Natural killer cell treated with Interleukin-12 subunit alpha and Interleukin-12 subunit beta and Interleukin-15 and Interleukin-18, amount 100 ng/mL, for 72 hours (primary cell): ENCODE results near the gene SARM1. TPM values are rescaled to one million over a fixed set of nuclear protein-coding genes. Genes with fewer than 3 reads are reported as not detected.
A peak's percentile ranks its signal among the peaks of the same experiment; 100 is the strongest.

Experiments used
- ATAC-seq, 2 donors: fragments of 150-1000 bp; cut with Tn5 transposase in 1 of 2; sonication (Bioruptor Pico), chemical (Tn5 transposase) in 1 of 2; 2 replicates each; pipeline ENCODE4 v1.10.0; 2021
- DNase-seq: peaks from one replicate; pipeline ENCODE4 v3.0.0; 2022; ENCODE audit warnings: low spot score
- H3K27ac Mint-ChIP-seq, 2 donors: 1 replicate in 1 of 2; 2 replicates in 1 of 2; pipeline ENCODE4 v1.8.0; 2022; ENCODE audit warnings: mixed read lengths in 2 of 2, mild to moderate bottlenecking in 1 of 2, moderate library complexity in 1 of 2
- H3K27me3 Mint-ChIP-seq, 2 donors: 1 replicate in 1 of 2; 2 replicates in 1 of 2; pipeline ENCODE4 v1.8.0; 2022; ENCODE audit warnings: mixed read lengths in 2 of 2
- H3K36me3 Mint-ChIP-seq: one replicate; pipeline ENCODE4 v1.8.0; 2022; ENCODE audit warnings: mixed read lengths
- H3K4me1 Mint-ChIP-seq, 2 donors: 1 replicate in 1 of 2; 2 replicates in 1 of 2; pipeline ENCODE4 v1.8.0; 2022; ENCODE audit warnings: low read depth in 2 of 2, mixed read lengths in 2 of 2, mild to moderate bottlenecking in 1 of 2
- H3K4me3 Mint-ChIP-seq: one replicate; pipeline ENCODE4 v1.8.0; 2022; ENCODE audit warnings: mixed read lengths
- H3K9me3 Mint-ChIP-seq: 2 replicates; pipeline ENCODE4 v1.8.0; 2022; ENCODE audit warnings: mixed read lengths
- total RNA-seq, 2 donors: library from RNA; stranded (reverse); gene quantifications; one replicate each; pipeline ENCODE4 v1.2.3, GENCODE V29; 2022

Gene SARM1
- total RNA-seq, 2 donors from 2014 or later, result 29.4 to 46.2 TPM

GRCh38 chr17:28385037-28385400, 13.5 kb downstream of the SARM1 start:
- H3K4me1 Mint-ChIP-seq, result peaks cover 16 to 23% of the 10 kb centered on the region in 2 donors
- DNase-seq (no peak), ATAC-seq (peak; percentile 37)
- H3K9me3 Mint-ChIP-seq, result no peaks in the 10 kb centered on the region
- peak overlapping the region; percentile 42 to 80 for H3K27ac Mint-ChIP-seq
- H3K4me3 Mint-ChIP-seq, result peak overlapping the region; percentile 88
- H3K36me3 Mint-ChIP-seq, result peaks cover 3% of the 10 kb centered on the region
- H3K27me3 Mint-ChIP-seq, result peaks cover 5 to 6% of the 10 kb centered on the region in 2 donors

DNA sequence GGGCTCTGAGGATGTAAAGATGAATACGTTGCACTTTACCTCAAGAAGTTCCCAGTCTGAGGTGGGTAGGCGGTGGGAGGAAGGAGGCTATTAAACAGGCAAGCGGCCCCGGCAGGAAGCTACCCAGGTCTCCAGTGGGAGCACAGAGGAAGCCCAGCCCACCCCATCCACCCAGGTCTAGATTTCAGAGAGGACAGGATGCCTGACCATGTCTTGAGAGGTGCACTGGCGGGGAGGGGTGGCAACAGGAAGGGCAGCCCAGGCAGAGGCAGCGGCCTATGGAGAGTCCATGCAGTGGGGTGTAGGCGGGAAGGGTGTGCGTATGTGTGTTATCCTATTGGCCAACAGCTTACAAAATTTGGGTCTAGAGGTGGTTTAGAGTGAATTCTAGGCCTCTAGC, 13.9 kb downstream of the SARM1 start:
- H3K4me1 Mint-ChIP-seq, result peaks cover 14 to 20% of the 10 kb centered on the region in 2 donors
- H3K36me3 Mint-ChIP-seq, result peaks cover 7% of the 10 kb centered on the region
- H3K4me3 Mint-ChIP-seq, result peak overlapping the region; percentile 88
- H3K27ac Mint-ChIP-seq, result peak overlapping the region in 1 of 2 donors; percentile 80
- H3K9me3 Mint-ChIP-seq, result no peaks in the 10 kb centered on the region
- peaks cover 4 to 6% of the 10 kb centered on the region in 2 donors for H3K27me3 Mint-ChIP-seq
- DNase-seq, result no peak
- ATAC-seq, result peak in 1 of 2 donors; percentile 46

DNA sequence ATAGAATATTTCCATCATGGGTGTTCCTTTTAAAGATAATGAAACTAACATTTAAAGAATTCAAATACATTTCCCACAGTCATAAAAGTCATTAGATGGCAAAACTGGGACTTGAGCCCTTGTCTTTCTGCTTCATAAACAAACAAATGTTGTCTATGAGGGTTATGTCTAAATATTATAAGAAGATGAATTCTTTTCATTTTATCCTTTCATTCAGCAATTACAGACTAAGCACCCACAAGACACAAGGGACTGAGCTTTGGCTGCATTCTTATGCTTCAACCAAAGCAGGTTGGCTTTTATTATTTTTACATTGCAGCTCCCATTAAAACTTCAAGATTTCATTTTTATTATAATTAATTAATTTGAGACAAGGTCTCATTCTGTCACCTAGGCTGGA, 14.9 kb downstream of the SARM1 start:
- DNase-seq, result no peak
- H3K4me1 Mint-ChIP-seq, result peaks cover 11 to 16% of the 10 kb centered on the region in 2 donors
- H3K9me3 Mint-ChIP-seq, result no peaks in the 10 kb centered on the region
- H3K4me3 Mint-ChIP-seq, result no peak overlapping the region
- no peak for ATAC-seq
- peaks cover 10% of the 10 kb centered on the region for H3K36me3 Mint-ChIP-seq
- H3K27me3 Mint-ChIP-seq, result peaks cover 0 to 6% of the 10 kb centered on the region in 2 donors
- no peak overlapping the region for H3K27ac Mint-ChIP-seq

GRCh38 chr17:28388106-28388505, 16.6 kb downstream of the SARM1 start:
- DNase-seq, result no peak
- Mint-ChIP-seq H3K4me3 (no peak overlapping the region), H3K36me3 (peaks cover 10% of the 10 kb centered on the region), H3K9me3 (no peaks in the 10 kb centered on the region), H3K27ac (no peak overlapping the region), H3K27me3 (no peaks in the 10 kb centered on the region), H3K4me1 (peaks cover 11 to 13% of the 10 kb centered on the region in 2 donors)
- ATAC-seq, result no peak

GRCh38 chr17:28390141-28390540, 18.6 kb downstream of the SARM1 start:
- Mint-ChIP-seq H3K27ac (no peak overlapping the region), H3K27me3 (no peaks in the 10 kb centered on the region), H3K4me3 (no peak overlapping the region), H3K36me3 (peaks cover 10% of the 10 kb centered on the region), H3K9me3 (no peaks in the 10 kb centered on the region), H3K4me1 (peaks cover 0 to 8% of the 10 kb centered on the region in 2 donors)
- DNase-seq (no peak), ATAC-seq (no peak)

GRCh38 chr17:28390563-28390962, 19.1 kb downstream of the SARM1 start:
- no peak overlapping the region for H3K27ac Mint-ChIP-seq
- no peaks in the 10 kb centered on the region for H3K9me3 Mint-ChIP-seq
- no peak for ATAC-seq
- no peak overlapping the region for H3K4me3 Mint-ChIP-seq
- peaks cover 10% of the 10 kb centered on the region for H3K36me3 Mint-ChIP-seq
- DNase-seq, result no peak
- H3K27me3 Mint-ChIP-seq, result no peaks in the 10 kb centered on the region
- peaks cover 0 to 4% of the 10 kb centered on the region in 2 donors for H3K4me1 Mint-ChIP-seq

GRCh38 chr17:28390984-28391383, 19.5 kb downstream of the SARM1 start:
- H3K9me3 Mint-ChIP-seq, result no peaks in the 10 kb centered on the region
- H3K36me3 Mint-ChIP-seq, result peaks cover 10% of the 10 kb centered on the region
- no peaks in the 10 kb centered on the region for H3K27me3 Mint-ChIP-seq
- no peak for ATAC-seq
- no peak overlapping the region for H3K4me3 Mint-ChIP-seq
- peaks cover 0 to 4% of the 10 kb centered on the region in 2 donors for H3K4me1 Mint-ChIP-seq
- no peak for DNase-seq
- H3K27ac Mint-ChIP-seq, result peak overlapping the region in 1 of 2 donors; percentile 28

- peak overlapping the region in 1 of 2 donors; percentile 28 for H3K27ac Mint-ChIP-seq
- H3K27me3 Mint-ChIP-seq, result no peaks in the 10 kb centered on the region
- ATAC-seq (no peak), DNase-seq (no peak)
- H3K9me3 Mint-ChIP-seq, result no peaks in the 10 kb centered on the region
- no peak overlapping the region for H3K4me3 Mint-ChIP-seq
- peaks cover 0 to 4% of the 10 kb centered on the region in 2 donors for H3K4me1 Mint-ChIP-seq
- peaks cover 10% of the 10 kb centered on the region for H3K36me3 Mint-ChIP-seq
These were observed 19.9 kb downstream of the SARM1 start for GRCh38 chr17:28391401-28391800.

GRCh38 chr17:28392491-28392890, 21.0 kb downstream of the SARM1 start:
- no peak for ATAC-seq
- Mint-ChIP-seq H3K27me3 (no peaks in the 10 kb centered on the region), H3K4me3 (no peak overlapping the region), H3K36me3 (peaks cover 10% of the 10 kb centered on the region), H3K27ac (no peak overlapping the region), H3K4me1 (peaks cover 0 to 4% of the 10 kb centered on the region in 2 donors), H3K9me3 (no peaks in the 10 kb centered on the region)
- DNase-seq, result no peak

- Mint-ChIP-seq H3K9me3 (no peaks in the 10 kb centered on the region), H3K27ac (no peak overlapping the region), H3K36me3 (peaks cover 10% of the 10 kb centered on the region), H3K4me1 (peaks cover 0 to 4% of the 10 kb centered on the region in 2 donors), H3K27me3 (no peaks in the 10 kb centered on the region), H3K4me3 (no peak overlapping the region)
- no peak for DNase-seq
- no peak for ATAC-seq
These were observed 23.0 kb downstream of the SARM1 start for GRCh38 chr17:28394337-28395116.

GRCh38 chr17:28395426-28395825, 23.9 kb downstream of the SARM1 start:
- Mint-ChIP-seq H3K9me3 (no peaks in the 10 kb centered on the region), H3K27me3 (no peaks in the 10 kb centered on the region), H3K4me1 (peaks cover 0 to 4% of the 10 kb centered on the region in 2 donors), H3K27ac (no peak overlapping the region), H3K36me3 (peaks cover 3% of the 10 kb centered on the region), H3K4me3 (no peak overlapping the region)
- no peak for ATAC-seq
- DNase-seq, result no peak

- H3K4me3 Mint-ChIP-seq, result no peak overlapping the region
- no peak overlapping the region for H3K27ac Mint-ChIP-seq
- no peaks in the 10 kb centered on the region for H3K36me3 Mint-ChIP-seq
- H3K9me3 Mint-ChIP-seq, result no peaks in the 10 kb centered on the region
- no peaks in the 10 kb centered on the region for H3K27me3 Mint-ChIP-seq
- peaks cover 0 to 4% of the 10 kb centered on the region in 2 donors for H3K4me1 Mint-ChIP-seq
- DNase-seq (no peak), ATAC-seq (no peak)
These were observed 24.5 kb downstream of the SARM1 start for GRCh38 chr17:28395968-28396367.

GRCh38 chr17:28396635-28397239, 25.2 kb downstream of the SARM1 start:
- no peaks in the 10 kb centered on the region for H3K36me3 Mint-ChIP-seq
- DNase-seq, result no peak
- H3K9me3 Mint-ChIP-seq, result no peaks in the 10 kb centered on the region
- no peak overlapping the region for H3K4me3 Mint-ChIP-seq
- no peak overlapping the region for H3K27ac Mint-ChIP-seq
- peaks cover 0 to 4% of the 10 kb centered on the region in 2 donors for H3K4me1 Mint-ChIP-seq
- ATAC-seq, result no peak
- H3K27me3 Mint-ChIP-seq, result no peaks in the 10 kb centered on the region

DNA sequence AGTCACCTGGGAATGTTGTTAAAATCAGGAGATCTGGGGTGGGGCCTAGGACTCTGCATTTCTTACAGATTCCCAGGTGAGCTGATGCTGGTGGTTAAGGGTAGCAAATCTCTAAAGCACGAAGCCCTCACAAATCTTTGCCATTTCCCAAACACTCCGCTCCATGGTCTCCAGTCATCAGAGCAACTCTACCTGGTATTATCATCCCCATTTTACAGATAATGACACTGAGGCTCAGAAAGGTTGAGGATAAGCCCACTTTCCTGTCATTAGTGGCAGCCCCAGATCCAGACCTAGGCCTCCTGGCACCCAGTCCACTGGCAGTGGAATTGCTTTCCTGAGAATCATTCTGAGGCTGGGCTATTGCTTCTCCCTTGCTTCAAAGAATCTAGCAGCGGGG, 25.8 kb downstream of the SARM1 start:
- H3K4me1 Mint-ChIP-seq, result peaks cover 0 to 4% of the 10 kb centered on the region in 2 donors
- no peak overlapping the region for H3K27ac Mint-ChIP-seq
- ATAC-seq (no peak), DNase-seq (no peak)
- H3K4me3 Mint-ChIP-seq, result no peak overlapping the region
- H3K27me3 Mint-ChIP-seq, result no peaks in the 10 kb centered on the region
- H3K9me3 Mint-ChIP-seq, result no peaks in the 10 kb centered on the region
- no peaks in the 10 kb centered on the region for H3K36me3 Mint-ChIP-seq
